ENCODE results near the gene COL23A1.
A peak's percentile ranks its signal among the peaks of the same experiment; 100 is the strongest.

The COL23A1 gene

DNA sequence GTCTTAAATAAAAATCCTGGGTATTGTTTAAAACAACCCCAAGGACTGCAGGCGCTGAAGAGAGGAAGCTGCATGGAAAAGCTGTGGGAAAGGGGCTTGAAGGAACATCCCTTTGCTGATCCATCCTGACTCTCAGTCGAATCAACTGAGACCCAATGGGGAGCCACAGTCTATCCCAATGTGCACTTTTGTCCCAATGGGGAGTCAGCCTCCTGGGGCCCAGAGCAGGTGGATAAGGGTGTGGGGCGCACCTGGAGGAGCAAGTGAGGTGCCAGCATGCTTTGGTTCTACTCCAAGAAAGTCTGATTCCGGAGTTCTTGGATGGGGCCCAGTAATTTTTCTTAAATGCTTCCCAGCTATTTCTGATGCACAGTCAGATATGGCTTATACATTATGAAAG, 118.1 kb downstream of the COL23A1 start:
- no peak for DNase-seq

DNA sequence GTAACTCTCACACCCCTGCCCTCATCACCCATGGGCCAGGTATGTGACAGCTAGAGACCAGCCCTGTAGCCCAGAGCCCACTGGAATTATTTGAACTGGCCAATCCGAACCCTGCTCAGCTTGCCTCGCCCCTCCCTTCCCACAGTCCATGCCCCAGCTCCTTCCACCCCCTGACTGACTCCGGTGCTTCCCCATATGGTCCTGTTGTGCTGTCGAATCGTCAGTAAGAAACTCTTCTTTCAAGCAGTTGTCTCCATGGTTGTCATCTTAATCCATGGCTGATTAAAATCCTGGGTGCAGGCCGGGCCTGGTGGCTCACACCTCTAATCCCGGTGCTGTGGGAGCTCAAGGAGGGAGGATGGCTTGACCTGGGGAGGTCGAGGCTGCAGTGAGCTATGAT, 118.5 kb downstream of the COL23A1 start:
- DNase-seq: no peak

- DNase-seq: no peak
Observed at GRCh38 chr5:178470760-178471025, 119.5 kb downstream of the COL23A1 start.

DNA sequence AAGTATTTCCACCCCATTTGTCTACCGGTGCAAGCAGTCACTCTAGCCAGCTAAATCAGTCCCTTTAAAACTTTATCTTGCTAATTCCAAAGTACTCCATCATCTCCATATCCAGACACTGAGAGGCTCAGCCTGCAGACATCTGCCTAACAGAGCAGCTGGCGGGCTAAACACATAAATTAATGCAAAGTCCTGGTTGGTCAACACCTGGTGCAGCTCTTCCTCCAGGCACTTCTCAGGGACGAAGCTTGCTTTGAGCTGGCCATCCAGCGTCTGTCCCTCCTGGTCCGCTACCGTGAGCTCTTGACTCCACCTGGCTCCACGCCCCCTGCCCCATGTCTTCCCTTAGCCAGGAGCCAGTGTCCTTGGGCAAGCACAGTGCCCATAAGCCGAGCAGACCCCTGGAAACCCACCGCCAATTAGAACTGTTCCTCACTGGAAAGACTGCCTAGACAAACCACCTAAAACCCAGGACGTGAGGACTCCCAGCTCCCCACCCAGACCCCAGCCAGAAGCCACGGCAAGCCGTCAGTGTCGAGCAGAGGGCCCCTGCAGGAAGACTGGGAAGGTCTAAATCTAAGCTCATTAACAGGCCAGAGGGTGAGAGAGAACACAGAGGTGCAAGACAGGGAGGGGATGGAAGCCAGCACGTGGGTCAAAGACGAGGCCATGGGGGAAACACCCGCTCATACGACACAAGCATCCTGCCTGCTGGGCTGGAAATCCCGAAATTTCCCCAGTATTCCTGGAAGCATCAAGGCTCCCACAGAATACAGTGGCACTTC, 120.0 kb downstream of the COL23A1 start:
- DNase-seq: no peak

DNA sequence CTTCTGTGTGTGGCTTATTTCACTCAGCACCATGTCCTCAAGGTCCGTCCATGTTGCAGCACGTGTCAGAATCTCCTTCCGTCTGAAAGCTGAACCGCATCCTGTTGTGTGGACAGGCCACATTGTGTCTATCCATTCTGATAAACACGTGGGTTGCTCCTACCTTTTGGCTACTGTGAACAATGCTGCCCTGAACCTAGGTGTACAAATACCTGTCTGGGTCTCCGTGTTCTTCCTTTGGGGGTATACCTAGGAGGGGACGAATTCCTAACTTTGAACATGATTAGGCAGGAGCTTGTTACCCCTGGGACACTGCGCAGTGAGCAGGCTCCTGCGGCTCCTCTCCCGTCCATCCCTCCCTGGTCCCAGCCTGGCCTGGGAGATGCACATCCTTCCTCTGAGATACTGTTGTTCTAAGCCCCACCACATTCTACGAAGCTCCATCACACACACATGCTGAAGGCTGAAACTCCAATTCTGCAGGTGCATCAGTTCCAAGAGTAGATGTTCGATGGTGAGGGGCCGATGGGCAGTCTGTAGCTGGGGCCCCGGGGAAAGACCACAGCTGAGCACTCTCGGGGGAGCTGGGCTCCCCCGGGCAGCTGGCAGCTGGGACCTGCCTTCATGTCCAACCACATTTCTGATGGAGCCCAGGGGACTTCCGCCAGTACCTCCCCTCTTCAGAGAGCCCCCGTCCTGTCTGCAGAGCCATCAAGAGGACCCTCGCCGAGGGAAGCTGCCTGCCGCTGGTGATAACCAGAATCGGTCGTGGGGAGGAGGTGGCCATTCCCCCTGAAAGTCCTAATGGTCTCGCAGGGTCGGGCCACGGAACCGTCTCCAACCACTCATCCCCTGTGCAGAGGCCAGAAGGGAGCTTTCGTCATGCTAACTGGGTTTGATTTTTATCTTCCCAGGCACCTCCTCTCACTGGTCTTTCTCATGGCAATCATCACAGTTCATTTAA, 120.9 kb downstream of the COL23A1 start:
- DNase-seq: no peak

GRCh38 chr5:178468196-178468685, 122.0 kb downstream of the COL23A1 start:
- no peak for DNase-seq

- peak in 1 of 2 donors; percentile 41 for DNase-seq
Observed at GRCh38 chr5:178467568-178468195, 122.5 kb downstream of the COL23A1 start.

GRCh38 chr5:178467205-178467567, 123.0 kb downstream of the COL23A1 start:
- DNase-seq: no peak

GRCh38 chr5:178466342-178466741, 123.9 kb downstream of the COL23A1 start:
- DNase-seq: no peak

DNA sequence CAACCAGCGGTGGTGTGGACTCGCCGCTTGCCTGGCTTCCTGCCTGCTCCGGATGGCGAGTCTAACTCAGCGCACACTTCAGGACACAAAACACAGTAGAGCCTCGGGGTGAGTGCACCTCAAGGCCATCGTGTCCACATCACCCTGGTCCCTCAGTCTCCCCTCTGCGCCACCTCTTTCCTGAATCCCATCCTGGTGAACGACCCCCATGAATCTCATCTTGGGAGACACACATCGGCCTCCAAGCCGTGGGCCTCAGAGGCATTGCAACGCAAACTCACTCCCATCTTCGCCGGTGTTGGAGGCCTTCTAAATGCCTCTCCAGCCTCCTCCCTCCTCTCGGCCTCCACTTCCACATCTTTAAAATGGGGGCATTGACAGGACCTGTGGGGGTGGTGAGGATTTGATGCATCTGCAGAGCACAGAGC, 124.3 kb downstream of the COL23A1 start:
- DNase-seq: no peak

DNA sequence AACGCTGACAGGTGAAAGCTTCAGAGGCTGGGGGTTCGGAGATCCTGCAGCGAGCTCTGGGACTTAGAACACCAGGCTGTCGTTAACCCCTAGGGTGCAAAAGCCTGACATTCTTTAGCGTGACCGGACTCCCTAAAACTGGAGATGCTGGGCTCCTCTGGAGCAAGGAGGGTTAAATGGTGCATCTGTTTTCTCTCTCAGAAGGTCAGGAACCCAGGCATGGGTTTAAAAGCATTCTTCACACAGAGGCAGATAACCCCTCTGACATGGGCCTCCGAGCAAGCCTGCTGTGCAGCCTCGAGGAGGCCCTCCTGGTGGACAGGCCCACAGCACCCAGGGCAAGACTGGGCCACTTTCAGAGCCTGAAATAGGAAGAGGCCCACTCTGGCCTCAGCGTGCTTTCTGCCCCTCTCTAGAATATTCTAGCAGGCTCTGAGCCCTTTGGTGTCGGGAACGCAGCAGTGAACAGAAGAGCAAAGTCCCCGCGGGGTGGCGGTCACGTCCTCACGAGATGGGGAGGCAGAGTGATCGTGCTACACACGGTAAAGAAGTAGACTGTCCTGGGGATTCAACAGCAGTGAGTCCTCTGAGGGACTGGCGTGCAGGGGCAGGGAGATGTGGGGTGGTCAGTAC, 124.8 kb downstream of the COL23A1 start:
- no peak for DNase-seq

DNA sequence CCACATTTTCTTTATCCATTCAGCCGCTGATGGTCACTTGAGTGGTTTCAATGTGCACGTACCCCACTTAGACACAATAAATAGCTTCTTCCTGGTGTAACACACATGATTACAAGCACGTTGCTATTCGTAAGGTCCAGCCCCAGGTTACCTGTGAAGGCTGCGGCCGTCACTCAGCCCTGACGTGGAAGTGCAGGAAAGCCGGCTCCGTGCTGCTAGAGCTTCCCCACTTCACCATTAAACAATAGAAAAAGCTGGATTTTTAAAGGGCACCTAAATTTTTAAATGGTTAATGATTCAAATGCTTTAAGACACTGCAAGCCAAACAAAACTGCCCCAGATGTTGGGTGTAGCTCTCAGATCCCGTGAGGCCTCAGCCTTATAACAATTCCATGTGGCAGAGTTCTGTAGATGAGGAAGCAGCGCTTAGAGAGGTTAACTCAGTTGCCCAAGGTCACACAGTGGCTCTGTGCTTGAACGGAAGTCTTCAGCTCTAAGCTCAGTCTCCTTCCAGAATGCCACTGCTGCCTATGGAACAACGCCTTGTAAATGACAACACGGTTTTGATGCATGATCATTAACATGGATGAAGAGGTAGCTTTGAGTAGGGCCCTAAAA, 125.7 kb downstream of the COL23A1 start:
- DNase-seq: no peak

DNA sequence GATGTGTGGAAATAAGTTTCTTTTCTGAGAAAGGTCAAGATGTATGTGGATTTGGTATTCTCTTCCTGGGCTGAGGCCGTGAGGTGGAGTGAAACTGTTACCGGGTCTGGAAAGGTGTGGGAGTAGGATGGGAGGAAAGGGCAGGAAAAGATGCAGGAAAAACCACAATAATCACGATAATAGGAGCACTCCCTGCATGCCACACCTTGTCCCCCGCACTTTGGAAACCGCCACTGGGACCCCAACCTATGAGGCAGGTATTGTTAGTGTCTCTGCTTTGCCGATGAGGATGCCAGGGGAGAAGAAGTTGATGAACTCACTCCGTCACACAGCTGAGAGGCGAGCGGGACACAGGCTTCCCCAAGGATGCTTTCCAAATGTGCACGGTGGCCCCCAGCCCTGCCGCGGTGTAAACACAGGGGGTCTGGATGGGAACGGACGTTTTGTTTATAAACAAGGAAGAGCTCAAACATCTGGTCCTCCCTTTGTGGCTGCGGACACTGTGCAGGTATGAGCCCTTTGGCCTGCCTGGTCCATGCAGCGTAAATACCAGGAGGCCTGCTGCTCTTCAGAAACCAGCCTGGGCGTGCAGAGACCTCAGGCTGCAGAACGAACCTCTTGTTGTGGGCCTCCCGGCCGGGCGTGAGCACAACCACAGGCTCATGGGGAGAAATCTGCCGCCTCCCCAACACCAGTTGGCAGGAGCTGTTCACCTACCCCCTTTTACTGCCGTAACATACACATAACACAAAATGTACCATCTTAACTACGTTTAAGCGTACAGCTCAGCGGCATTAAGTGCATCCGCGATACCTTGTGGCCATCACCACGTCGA, 126.7 kb downstream of the COL23A1 start:
- no peak for DNase-seq

- no peak for DNase-seq
Observed at GRCh38 chr5:178462816-178463215, 127.4 kb downstream of the COL23A1 start.

GRCh38 chr5:178462076-178462475, 128.1 kb downstream of the COL23A1 start:
- no peak for DNase-seq

DNA sequence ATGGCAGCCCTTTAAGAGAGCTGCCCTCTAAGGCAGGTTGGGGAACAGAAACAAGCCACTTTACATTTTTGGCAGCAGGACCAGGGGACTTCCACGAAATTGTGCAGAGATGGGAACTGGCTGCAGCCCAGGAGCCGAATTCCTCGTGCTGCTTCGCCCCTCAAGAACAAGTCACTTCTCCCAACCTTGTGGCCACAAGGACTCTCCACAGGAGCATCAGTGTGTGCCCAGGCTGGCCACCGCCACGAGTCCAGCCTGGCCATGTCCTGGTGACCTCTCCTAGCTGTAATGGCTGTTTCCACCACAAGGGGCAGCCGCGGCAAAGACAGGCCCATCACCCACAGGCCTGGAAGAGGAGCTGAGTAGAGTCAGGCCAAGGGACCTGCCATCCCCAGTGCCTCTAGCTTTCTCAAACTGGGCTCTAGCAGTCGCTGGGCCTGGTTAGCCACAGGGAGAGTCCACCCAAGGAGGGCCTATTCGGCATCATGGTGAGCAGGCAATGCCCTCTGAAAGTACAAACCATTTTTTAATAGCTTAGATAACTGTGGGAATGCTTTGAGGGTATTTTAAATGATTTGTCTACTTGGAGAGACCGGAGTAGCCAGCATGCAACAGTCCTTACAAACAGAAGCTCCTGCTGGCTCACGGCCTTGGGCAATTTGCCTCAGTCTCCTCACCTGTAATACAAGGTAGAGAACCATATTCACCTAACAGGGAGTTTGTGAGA, 129.0 kb downstream of the COL23A1 start:
- DNase-seq: peak; percentile 35 to 59

DNA sequence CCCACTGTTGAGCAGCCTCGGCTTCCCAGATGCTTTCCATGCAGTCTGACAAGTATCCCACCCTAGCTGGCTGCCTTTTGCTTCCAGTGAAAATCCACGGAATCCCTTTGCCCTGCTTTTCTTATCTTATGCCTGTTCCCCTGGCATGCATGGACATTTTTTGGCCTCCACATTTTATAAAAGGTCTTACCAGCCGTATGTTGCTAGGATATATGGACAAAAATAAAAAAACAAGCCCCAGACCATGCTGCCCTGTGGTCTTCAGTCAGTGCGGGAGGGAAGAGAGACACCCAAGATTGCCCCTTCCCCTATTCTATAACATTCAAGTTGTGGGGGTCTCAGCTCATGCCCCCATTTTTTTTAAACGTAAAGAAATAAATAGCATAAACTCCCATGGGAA, 129.6 kb downstream of the COL23A1 start:
- DNase-seq: no peak

DNA sequence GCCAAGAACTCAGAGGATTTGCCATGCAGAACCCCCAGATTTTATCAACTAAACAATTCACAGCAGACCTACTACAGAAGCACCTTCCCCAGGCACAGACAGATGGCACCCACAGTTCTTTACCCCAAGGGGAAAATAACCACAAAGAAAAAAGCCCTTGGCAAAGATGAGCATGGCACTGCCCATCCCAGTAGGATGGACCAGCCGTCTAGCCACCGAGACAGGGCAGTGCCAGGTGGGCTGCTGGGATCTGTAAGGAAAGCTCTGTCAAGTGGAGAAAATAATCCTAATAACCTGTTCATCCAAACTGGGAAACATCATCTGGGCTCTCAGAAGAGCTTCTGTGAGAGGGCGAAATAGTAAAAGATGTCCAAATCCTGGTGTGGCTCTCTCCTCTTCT, 130.0 kb downstream of the COL23A1 start:
- no peak for DNase-seq

DNA sequence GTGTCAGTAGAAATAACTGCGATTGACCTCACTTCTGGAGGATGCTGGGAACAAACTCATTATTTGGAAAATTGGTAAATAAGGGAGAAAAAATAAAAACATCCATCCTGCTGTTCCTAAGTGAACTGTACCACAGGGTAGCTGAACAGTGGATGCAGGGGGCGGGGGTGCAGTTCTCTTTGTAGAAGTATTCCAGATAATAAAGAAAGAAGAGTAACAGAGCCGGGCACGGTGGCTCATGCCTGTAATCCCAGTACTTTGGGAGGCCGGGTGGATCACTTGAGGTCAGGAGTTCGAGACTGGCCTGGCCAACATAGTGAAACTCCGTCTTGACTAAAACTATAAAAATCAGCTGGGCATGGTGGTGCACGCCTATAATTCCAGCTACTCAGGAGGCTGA, 132.1 kb downstream of the COL23A1 start:
- no peak for DNase-seq

GRCh38 chr5:178457471-178457870, 132.7 kb downstream of the COL23A1 start:
- no peak for DNase-seq

GRCh38 chr5:178455480-178455835, 134.7 kb downstream of the COL23A1 start:
- DNase-seq: no peak

Data from CD4-positive, alpha-beta T cell treated with Interleukin-4 for 1 hour (primary cell).